Camera-type eye (tissue), 1 donor: ENCODE measurements around the gene MAPK8. TPM values are rescaled to one million over a fixed set of nuclear protein-coding genes. Genes with fewer than 3 reads are reported as not detected.

Experiments
- total RNA-seq: library from RNA; depleted of rRNA; stranded (reverse); fragments of >200 nt; gene quantifications from one replicate; pipeline ENCODE4 v1.2.3, GENCODE V29; 2014

Gene MAPK8
- total RNA-seq, result 186 TPM

GRCh38 chr10:48306265-48306869 lies at the start of gene MAPK8:
MAPK8 (plus strand) TSS chr10:48306677; CDS start chr10:48401661, 94,984 bp downstream.

GRCh38 chr10:48274636-48275035 lies 31.8 kb upstream of the MAPK8 start, which contains the start of gene FRMPD2:
FRMPD2 (minus strand) TSS chr10:48274696; CDS start chr10:48274567, 129 bp downstream.

Other genes with a start within 250 kb of the MAPK8 start
- 27.3 TPM for gene FRMPD2, start 32.0 kb upstream of the MAPK8 start, total RNA-seq